ENCODE data around the gene GFY.
A peak's percentile ranks its signal among the peaks of the same experiment; 100 is the strongest.
"Not testable (repeated sequence)": the region's sequence is repeated elsewhere in the genome, so short reads cannot be mapped to it uniquely, and the experiment has no call there.

GFY gene

DNA sequence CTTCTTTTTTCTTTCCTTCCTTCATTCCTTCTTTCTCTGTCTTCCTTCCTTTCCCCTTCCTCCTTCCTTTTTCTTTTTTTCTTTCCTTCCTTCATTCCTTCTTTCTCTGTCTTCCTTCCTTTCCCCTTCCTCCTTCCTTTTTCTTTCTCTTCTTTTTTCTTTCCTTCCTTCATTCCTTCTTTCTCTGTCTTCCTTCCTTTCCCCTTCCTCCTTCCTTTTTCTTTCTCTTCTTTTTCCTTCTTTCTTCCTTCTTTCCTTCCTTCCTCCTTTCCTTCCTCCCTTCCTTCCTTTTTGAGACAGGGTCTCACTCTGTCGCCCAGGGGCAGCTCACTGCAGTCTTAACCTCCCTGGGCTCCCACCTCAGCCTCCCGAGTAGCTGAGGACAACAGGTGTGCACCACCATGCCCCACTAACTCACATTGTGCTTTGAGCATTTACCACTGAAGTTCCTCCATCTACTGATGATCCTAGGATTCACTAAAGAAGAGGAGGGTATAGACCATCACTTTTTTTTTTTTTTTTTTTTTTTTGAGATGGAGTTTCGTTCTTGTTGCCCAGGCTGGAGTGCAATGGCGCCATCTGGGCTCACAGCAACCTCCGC, 19.0 kb downstream of the GFY start:
- DNase-seq (ENCODE audit: low read depth), result not testable (repeated sequence)

DNA sequence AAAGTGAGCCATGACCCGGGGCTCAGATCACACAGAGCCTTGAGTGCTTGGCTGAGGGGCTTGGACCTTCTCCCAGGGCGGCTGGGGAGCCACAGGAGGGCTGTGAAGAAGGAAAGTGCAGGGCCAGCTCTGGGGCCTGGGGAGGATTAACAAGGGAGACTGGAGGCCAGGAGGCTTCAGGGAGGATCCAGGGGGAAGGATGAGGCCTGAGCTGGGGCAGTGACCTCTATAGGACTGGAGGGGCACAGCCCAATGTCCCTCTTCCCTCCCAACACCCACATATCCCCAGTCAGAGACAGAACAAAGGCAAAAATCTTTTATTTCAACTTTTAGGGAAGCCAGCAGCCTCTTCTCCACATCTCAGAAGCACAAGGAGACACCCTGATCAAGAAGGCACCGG, 20.8 kb downstream of the GFY start:
- DNase-seq (ENCODE audit: low read depth), result no peak

DNA sequence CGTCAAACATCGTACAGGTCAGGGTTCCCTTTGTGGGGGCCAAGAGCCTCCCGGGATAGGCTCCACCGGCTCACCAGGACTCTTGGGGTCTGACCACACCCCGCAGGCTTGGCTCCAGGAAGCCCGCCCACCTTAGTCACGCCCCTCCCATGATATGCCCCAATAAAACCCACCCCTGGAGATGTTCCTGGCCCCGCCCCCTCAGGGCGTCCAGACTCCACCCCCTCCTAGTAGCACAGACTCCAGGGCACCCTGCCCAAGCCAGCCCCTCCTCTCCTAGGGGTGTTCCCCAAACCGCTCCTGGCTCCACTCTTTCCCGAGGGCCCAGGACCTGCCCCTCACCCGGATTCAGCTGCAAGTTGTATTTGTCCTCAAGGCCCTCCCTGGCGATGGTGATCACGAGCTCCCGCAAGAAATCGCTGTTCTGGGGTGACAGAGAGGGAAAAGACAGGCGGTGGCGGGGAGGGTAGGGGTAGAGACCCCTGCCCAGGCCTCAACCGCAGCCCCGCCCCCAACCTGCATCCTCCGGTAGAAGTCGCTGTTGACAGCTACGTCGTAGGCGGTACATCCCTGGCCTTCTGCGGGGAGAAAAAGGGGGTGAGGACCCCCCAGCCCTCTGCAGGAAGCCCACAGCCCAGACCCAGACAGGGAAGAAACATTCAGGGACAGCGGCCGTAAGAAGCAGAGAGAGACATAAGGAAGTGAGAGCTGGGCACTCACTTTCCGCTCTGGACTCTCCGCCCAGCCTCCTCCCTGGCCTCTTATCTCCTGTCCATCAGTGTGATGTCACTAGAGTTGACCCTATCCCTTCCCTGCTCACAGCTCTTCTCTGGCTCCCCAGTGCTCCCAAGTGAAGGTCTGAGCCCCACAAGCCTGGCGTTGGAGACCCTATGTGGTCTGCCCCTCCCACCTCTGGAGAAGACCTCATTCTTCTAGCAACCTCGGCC, 22.6 kb downstream of the GFY start:
- DNase-seq (ENCODE audit: low read depth), result no peak

DNA sequence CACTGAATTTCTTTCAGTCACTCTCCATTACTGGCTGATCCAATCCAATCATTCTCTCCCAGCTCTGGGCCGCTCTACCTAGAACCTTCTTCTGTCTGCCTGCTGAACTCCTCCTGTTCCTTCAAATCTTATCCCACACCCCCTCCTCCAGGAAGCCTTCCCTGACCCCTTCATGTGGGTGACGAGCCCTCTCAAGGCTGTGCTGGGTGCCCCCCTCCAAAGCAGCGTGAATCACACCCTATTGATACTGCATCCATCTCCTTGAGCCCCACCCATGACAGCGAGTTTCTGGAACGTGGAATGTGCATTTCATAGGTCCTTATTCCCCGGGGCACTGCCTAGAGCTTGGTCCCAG, 23.2 kb downstream of the GFY start:
- no peak for DNase-seq (ENCODE audit: low read depth)

DNA sequence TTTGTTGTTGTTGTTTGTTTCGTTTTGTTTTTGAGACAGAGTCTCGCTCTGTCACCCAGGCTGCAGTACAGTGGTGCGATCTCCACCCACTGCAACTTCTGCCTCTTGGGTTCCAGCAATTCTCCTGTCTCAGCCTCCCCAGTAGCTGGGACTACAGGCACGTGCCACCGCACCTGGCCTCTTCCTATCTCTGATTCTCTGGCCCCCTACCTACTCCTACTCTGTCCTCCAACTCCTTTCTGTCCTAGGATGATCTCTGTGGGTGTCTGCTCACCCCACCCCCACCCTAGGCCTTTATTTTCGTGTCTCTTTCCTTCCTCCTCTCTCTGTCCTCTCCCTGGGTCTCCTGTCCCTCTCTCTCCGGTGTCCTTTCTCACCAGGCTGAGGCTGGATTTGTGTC, 25.2 kb downstream of the GFY start:
- no peak for DNase-seq (ENCODE audit: low read depth)

DNA sequence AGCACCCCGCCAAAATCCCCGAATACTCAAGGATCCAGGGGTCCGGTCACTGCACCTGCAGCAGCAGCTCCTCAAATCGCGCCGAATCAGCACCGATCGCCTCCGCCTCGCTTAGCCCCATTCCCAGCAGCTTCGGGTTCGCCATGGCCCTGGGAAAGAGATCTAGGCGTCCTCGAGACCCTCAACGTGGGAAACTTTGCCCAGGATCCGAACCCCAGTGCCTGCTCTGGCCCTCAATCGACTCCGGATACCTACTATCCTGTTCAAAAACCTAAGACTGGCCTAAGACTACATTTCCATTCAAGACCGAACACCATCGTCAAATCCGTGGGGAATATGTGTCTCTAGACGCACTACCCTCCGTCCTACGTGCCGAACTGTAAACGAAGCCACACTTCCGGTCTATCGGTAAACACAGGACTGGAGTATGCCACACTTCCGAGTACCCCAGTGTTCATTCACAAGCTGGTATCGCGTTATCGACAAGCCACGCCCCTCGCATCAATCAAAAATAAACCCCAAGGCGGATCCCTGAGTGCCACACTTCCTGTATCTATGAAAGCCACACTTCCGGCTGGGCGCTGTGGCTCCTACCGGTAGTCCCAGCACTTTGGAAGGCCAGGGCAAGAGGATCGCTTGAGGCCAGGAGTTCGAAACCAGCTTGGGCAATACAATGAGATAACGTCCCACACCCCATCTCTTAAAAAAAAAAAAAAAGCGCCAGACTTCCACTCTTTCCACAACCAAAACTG, 26.4 kb downstream of the GFY start, which contains the start of gene PIH1D1:
Gene PIH1D1, minus strand, starts transcription at position 385 of the 752 bp plus-strand sequence. Its CDS starts 240 bp downstream, at position 145.
- peak; percentile 88 for DNase-seq (ENCODE audit: low read depth)

DNA sequence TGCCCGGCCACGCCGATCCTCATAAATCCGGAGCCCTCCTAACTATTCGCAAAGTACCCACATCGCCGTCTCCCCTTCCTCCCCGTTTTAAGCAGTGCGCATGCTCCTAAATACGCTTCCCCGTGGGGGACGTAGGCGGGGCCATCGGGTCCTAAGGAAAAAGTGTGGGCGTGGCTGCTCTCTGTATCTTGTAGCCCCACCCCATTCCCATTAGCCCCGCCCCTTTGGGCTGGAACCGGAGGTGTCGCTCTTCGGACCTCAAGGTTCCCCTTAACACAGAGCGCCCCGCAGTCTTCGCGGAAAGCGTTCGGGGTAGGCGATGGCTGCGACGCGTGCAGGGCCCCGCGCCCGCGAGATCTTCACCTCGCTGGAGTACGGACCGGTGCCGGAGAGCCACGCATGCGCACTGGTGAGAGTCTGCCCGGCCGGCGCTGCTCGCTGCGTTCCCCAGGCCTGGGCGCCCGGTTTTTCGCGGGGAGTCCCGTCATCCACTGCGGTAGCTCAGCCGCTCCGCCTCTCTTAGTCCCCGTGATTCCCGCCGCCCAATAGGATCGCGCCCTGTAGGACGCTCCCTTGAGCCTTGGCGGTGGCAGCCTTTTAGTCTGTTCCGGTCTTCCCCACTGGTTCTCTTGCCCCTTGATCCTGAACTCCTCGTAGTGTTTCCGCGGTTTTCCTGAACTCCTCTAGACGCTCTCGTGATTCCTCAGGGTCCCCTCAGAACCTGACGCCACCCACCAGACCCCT, 28.0 kb downstream of the GFY start, which contains the start of gene ALDH16A1:
Gene ALDH16A1, plus strand, starts transcription at position 213 of the 744 bp plus-strand sequence. Its CDS starts 107 bp downstream, at position 320.
- peak; percentile 96 for DNase-seq (ENCODE audit: low read depth)

DNA sequence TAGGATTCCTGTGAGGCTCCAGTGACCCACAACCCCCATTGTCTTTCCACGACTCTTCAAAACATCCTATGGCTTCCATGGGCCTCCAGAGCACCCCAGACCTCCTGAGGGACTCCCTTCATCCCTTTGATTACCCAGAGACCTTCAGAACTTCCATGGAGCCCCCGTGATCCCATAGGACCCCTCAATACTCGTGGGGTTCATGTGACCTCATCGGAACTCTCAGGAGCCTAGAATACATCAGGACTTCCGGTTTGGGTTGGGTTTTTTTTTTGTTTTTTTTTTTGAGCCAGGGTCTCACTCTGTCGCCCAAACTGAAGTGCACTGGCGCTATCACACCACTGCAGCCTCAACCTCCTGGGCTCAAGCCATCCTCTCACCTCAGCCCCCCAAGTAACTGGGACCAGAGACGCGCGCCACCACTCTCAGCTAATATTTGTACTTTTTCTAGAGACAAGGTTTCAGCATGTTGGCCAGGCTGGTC, 28.6 kb downstream of the GFY start:
- no peak for DNase-seq (ENCODE audit: low read depth)

DNA sequence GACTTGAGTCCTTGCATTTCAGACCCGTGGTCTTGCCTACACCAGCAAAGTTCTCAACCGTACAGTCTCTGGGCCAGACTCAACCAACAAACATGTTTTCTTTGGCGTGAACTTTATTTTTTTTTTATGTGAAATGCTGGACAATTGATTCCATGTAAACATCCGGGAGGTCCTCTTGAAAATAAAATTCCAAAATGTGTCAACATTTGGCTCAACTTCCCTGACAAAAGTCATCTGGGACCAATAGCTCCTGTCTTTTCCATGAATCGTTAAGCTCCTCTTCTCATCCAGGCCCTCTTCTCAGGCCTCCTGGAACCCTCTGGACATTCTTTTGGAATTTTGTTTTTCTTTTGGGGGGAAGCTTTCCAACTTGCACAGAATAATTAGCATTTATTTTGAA, 30.6 kb downstream of the GFY start:
- DNase-seq (ENCODE audit: low read depth), result no peak

DNA sequence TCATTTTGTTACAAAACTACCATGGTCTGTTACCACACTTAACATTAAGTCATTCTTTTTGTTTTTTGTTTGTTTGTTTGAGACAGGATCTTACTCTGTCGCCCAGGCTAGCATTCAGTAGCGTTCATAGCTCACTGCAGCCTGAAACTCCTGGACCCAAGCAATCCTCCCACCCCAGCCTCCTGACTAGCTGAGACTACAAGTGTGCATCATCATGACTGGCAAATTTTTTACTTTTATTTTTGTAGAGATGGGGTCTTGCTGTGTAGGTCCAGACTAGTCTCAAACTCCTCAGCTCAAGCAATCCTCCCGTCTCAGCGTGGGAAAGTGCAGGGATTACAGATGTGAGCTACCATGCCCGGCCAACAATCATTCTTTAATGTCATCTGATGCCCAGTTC, 31.1 kb downstream of the GFY start:
- no peak for DNase-seq (ENCODE audit: low read depth)

DNA sequence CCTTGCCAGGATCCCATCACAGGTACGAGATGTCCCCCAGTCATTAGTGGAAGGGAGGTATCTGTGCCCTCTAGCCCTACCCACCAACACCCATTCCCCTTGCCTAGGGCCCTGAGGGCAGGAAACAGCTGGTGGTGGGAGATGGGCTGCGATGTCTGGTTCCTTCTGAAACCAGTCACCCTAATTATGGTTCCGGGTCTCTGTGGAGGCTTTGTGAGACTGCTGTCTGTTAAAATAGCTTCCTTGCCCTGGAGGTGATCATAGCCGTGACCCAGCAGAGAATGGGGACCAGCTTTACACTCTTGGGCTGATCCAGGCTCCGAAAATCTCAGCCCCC, 33.3 kb downstream of the GFY start:
- DNase-seq (ENCODE audit: low read depth), result no peak

DNA sequence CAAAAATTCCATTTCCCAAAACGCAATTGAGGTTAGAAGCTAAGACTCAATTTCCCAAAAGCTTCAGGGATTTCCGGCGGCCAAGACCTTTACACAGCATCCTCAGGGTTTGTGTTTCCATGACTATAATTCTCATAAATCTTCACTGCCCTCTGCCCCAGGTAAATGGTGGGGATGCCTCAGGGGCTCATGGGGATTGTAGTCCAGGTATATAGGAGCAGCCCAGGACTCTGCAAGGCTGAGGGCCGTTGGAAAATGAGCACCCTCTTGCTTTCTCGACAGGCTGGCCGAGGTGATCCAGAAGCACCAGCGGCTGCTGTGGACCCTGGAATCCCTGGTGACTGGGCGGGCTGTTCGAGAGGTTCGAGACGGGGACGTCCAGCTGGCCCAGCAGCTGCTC, 34.2 kb downstream of the GFY start:
- DNase-seq (ENCODE audit: low read depth), result no peak

DNA sequence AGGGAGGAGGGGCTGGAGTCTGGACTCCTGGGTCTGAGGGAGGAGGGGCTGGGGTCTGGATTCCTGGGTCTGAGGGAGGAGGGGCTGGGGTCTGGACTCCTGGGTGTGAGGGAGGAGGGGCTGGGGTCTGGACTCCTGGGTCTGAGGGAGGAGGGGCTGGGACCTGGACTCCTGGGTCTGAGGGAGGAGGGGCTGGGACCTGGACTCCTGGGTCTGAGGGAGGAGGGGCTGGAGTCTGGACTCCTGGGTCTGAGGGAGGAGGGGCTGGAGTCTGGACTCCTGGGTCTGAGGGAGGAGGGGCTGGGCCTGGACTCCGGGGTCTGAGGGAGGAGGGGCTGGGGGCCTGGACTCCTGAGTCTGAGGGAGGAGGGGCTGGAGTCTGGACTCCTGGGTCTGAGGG, 35.9 kb downstream of the GFY start:
- DNase-seq (ENCODE audit: low read depth), result not testable (repeated sequence)

DNA sequence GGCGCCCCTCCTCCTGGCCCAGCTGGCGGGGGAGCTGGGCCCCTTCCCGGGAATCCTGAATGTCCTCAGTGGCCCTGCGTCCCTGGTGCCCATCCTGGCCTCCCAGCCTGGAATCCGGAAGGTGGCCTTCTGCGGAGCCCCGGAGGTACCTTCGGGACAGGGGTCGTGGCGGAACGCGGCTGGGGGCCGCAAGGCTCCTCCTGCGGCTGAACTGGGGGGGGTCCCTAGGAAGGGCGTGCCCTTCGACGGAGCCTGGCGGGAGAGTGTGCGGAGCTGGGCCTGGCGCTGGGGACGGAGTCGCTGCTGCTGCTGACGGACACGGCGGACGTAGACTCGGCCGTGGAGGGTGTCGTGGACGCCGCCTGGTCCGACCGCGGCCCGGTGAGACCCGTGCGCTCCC, 36.5 kb downstream of the GFY start:
- DNase-seq (ENCODE audit: low read depth), result no peak

DNA sequence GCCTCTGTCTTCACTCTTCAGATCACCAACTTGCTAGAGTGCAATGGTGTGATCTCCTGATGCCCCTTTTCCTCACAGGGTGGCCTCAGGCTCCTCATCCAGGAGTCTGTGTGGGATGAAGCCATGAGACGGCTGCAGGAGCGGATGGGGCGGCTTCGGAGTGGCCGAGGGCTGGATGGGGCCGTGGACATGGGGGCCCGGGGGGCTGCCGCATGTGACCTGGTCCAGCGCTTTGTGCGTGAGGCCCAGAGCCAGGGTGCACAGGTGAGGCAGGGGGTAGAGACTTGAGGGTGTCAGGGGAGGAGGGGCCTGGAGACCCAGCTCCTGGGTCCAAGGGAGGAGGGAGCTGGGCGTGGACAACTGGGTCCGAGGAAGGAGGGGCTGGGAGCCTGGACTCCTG, 37.3 kb downstream of the GFY start:
- DNase-seq (ENCODE audit: low read depth), result no peak

DNA sequence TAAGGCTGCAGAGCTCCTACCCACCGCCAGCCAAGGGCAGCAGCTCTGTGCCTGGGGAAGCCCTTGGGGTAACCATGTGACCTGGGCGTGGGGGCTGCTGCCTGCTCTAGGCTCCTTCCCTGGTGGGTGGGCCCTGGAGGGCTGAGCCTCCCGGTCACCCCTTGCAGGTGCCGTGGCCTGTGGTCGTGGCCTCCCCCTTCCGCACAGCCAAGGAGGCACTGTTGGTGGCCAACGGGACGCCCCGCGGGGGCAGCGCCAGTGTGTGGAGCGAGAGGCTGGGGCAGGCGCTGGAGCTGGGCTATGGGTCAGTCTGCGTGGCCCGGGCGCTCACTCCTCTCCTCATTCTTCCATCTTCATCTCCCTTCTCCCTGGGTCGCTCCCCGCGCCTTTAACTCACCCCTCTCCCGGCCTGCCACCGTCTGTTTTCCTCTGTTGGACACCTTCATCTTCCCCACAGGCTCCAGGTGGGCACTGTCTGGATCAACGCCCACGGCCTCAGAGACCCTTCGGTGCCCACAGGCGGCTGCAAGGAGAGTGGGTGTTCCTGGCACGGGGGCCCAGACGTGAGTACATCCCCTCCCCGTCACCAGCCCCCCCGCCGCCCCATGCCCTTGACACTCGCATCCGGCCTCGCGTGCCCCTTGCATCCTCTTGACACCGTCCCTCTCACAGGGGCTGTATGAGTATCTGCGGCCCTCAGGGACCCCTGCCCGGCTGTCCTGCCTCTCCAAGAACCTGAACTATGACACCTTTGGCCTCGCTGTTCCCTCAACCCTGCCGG, 39.0 kb downstream of the GFY start:
- no peak for DNase-seq (ENCODE audit: low read depth)

DNA sequence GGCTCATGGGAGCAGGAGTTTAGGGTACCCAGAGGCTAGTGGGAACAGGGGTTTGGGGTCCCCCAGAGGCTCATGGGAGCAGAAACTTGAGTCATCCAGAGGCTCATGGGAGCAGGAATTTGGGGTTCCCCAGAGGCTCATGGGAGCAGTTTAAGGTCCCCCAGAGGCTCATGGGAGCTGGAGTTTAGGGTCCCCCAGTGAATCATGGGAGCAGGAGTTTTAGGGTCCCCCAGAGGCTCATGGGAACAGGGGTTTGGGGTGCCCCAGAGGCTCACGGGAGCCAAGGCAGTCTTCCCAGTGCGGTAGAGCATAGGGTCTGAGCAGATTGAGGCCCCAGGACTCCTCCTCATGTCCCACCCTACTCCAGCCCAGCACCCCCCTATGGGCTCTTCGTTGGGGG, 40.2 kb downstream of the GFY start:
- DNase-seq (ENCODE audit: low read depth), result no peak

DNA sequence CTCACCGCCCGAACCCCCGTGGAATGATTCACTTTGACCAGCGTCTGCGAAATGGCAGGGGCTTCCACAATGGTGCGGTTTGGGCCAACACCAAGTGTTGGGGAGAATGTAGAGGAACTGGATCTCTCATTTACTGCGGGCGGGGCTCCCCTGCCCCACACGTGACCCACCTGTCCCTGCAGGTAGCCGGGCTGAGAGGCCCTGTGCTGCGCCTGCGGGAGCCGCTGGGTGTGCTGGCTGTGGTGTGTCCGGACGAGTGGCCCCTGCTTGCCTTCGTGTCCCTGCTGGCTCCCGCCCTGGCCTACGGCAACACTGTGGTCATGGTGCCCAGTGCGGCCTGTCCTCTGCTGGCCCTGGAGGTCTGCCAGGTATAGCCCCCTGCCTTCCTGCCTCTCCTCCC, 43.0 kb downstream of the GFY start:
- no peak for DNase-seq (ENCODE audit: low read depth)

DNA sequence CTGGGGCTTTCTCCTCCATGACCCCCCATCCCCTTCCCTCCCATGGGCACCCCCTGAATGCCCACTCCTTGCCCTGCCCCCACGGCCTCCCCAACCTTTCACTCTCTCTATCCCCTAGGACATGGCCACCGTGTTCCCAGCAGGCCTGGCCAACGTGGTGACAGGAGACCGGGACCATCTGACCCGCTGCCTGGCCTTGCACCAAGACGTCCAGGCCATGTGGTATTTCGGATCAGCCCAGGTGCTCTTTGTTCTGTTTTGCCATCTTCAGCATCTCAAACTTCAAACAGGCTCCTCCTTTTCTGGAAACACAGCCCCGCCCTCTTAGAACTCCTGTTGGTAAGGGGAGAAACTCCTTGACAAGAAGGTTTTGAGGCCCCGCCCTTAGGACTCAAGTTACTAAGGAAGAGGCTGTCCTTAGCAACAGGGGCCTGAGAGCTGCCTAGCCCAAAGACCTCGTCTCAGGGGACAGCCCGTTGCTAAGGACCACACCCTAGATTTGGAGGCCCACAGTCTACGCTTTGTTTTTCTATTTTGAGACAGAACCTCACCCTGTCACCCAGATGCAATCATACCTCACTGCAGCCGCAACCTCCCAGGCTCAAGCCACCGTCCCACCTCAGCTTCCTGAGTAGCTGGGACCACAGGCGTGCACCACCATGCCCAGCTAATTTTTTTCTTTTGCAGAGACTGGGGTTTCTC, 43.7 kb downstream of the GFY start:
- DNase-seq (ENCODE audit: low read depth), result peak; percentile 79

DNA sequence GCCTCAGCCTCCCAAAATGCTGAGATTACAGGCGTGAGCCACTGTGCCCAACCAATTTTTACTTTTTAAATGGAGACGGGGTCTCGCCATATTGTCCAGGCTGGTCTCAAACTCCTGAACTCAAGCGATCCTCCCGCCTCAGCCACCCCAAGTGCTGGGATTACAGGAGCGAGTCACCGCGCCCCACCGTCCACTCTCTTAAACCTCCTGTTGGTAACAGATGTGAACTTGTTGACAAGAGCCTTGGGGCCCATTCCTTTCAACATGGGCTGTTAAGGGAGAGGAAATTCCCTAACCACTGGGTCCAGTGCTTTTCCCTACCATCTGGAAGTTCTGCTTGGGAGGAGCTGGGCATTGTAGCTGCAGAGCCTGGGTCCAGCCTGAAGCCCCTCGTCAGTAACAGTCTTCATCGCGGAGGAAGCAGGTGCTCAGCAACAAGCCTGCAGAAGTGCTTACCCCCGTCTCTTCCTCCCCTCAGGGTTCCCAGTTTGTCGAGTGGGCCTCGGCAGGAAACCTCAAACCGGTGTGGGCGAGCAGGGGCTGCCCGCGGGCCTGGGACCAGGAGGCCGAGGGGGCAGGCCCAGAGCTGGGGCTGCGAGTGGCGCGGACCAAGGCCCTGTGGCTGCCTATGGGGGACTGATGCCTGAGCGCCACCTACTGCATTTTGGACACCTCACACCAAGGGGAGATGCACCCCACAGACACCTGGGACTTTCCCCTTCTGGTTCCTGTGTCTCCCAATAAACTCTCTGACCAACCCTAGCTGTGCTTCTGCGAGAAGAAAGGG, 44.8 kb downstream of the GFY start:
- DNase-seq (ENCODE audit: low read depth), result peak; percentile 63

Measured in activated T-helper 1 cell treated with Interleukin-2 at 50 U/mL for 16 hours (primary cell).